ENCODE results near the gene NAV3. TPM values are rescaled to one million over a fixed set of nuclear protein-coding genes. Genes with fewer than 3 reads are reported as not detected.

Gene NAV3
- total RNA-seq, 3 donors from 2014 or later, result 0.90 to 5.3 (median 2.5) TPM

GRCh38 chr12:78037707-78038106 is 207.0 kb downstream of the NAV3 start:
- no peak for DNase-seq
- Histone ChIP-seq H3K36me3 (ENCODE audit: low read depth) (no peaks in the 10 kb centered on the region), H3K9me3 (no peaks in the 10 kb centered on the region), H3K4me3 (no peak overlapping the region), H3K4me1 (ENCODE audit: low read depth) (no peaks in the 10 kb centered on the region)
- TF ChIP-seq, protein P1, sequence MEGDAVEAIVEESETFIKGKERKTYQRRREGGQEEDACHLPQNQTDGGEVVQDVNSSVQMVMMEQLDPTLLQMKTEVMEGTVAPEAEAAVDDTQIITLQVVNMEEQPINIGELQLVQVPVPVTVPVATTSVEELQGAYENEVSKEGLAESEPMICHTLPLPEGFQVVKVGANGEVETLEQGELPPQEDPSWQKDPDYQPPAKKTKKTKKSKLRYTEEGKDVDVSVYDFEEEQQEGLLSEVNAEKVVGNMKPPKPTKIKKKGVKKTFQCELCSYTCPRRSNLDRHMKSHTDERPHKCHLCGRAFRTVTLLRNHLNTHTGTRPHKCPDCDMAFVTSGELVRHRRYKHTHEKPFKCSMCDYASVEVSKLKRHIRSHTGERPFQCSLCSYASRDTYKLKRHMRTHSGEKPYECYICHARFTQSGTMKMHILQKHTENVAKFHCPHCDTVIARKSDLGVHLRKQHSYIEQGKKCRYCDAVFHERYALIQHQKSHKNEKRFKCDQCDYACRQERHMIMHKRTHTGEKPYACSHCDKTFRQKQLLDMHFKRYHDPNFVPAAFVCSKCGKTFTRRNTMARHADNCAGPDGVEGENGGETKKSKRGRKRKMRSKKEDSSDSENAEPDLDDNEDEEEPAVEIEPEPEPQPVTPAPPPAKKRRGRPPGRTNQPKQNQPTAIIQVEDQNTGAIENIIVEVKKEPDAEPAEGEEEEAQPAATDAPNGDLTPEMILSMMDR (IDR thresholded peaks at IDR 0.05), result no peak
- intact Hi-C loops (cut with DNase I, micrococcal nuclease), result no loop called here
- ATAC-seq, result no peak

GRCh38 chr12:78038541-78038940 is 207.8 kb downstream of the NAV3 start:
- H3K9me3 ChIP-seq, result no peaks in the 10 kb centered on the region
- DNase-seq, result no peak
- H3K4me3 ChIP-seq, result no peak overlapping the region
- no peaks in the 10 kb centered on the region for H3K4me1 ChIP-seq (ENCODE audit: low read depth)
- H3K36me3 ChIP-seq (ENCODE audit: low read depth), result no peaks in the 10 kb centered on the region
- ATAC-seq, result no peak
- intact Hi-C loops (cut with DNase I, micrococcal nuclease), result no loop called here
- TF ChIP-seq, protein P1 (IDR thresholded peaks at IDR 0.05), result no peak

DNA sequence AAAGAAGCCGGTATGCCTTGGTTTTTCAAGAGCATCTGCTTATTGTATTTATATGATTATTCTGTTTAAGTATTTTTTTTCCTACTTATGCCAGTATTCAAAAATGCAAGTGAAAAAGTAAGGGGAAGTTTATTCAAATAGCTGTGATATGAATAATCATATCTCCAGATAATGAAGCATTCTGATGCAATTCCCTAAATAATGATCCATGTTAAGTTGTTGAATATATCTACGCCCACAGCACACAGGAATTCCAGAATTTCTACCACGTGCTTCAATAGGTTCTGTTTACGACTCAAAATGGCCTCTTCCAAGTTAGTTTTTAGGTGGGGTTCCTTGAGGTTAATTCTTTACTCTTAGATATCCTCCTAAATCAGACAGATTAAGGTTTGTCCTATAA is 208.3 kb downstream of the NAV3 start:
- ATAC-seq (no peak), DNase-seq (no peak)
- no peak overlapping the region for H3K4me3 ChIP-seq
- no peaks in the 10 kb centered on the region for H3K4me1 ChIP-seq (ENCODE audit: low read depth)
- H3K36me3 ChIP-seq (ENCODE audit: low read depth), result no peaks in the 10 kb centered on the region
- intact Hi-C loops (cut with DNase I, micrococcal nuclease), result no loop called here
- H3K9me3 ChIP-seq, result no peaks in the 10 kb centered on the region
- TF ChIP-seq, protein P1 (IDR thresholded peaks at IDR 0.05), result no peak

DNA sequence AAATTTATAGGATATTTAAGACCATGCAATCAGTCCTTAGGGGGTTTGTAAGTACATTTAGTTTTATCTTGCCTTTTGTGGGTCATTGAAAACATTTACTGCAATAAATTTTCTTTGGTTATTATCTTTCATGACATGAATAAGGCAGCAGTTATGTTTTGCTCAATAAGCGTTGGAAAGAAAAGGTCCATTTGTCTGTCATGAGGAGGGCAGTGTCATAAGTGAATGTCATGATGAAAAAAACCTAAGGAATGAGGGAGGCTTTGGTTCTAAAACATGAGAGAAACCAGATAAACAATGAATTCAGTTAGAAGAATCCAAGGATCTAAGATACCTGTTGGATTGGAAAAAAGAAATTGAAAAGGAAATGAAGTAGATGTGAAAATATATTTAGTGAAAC is 209.4 kb downstream of the NAV3 start:
- intact Hi-C loops (cut with DNase I, micrococcal nuclease), result no loop called here
- Histone ChIP-seq H3K9me3 (no peaks in the 10 kb centered on the region), H3K36me3 (ENCODE audit: low read depth) (no peaks in the 10 kb centered on the region), H3K4me1 (ENCODE audit: low read depth) (no peaks in the 10 kb centered on the region), H3K4me3 (no peak overlapping the region)
- TF ChIP-seq, protein P1 (IDR thresholded peaks at IDR 0.05), result no peak
- ATAC-seq (no peak), DNase-seq (no peak)

DNA sequence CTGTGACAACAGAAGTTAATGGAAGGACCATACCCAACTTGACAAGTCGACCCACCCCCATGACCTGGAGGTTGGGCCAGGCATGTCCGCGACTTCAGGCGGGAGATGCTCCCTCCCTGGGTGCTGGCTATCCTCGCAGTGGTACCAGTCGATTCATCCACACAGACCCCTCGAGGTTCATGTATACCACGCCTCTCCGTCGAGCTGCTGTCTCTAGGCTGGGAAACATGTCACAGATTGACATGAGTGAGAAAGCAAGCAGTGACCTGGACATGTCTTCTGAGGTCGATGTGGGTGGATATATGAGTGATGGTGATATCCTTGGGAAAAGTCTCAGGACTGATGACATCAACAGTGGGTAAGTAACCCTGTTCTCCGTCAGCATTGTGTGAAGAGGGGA is 220.1 kb downstream of the NAV3 start:
- ATAC-seq, result no peak
- Histone ChIP-seq H3K4me1 (ENCODE audit: low read depth) (no peaks in the 10 kb centered on the region), H3K4me3 (no peak overlapping the region), H3K9me3 (no peaks in the 10 kb centered on the region), H3K36me3 (ENCODE audit: low read depth) (no peaks in the 10 kb centered on the region)
- no peak for DNase-seq
- intact Hi-C loops (cut with DNase I, micrococcal nuclease), result no loop called here
- TF ChIP-seq, protein P1 (IDR thresholded peaks at IDR 0.05), result no peak

GRCh38 chr12:78055545-78055944 is 224.9 kb downstream of the NAV3 start:
- Histone ChIP-seq H3K4me3 (no peak overlapping the region), H3K9me3 (no peaks in the 10 kb centered on the region), H3K36me3 (ENCODE audit: low read depth) (no peaks in the 10 kb centered on the region), H3K4me1 (ENCODE audit: low read depth) (no peaks in the 10 kb centered on the region)
- intact Hi-C loops (cut with DNase I, micrococcal nuclease), result no loop called here
- DNase-seq, result no peak
- no peak for ATAC-seq
- TF ChIP-seq, protein P1 (IDR thresholded peaks at IDR 0.05), result no peak
